GM19351 (cell line): ENCODE measurements around the gene GDPD4.

Source experiments
- ATAC-seq: cut with Tn5 transposase; IDR thresholded peaks from one replicate; pipeline ENCODE4 v1.9.1; 2021; ENCODE audit warnings: mild to moderate bottlenecking, moderate library complexity; ENCODE audit not compliant: unreplicated experiment

Gene GDPD4

DNA sequence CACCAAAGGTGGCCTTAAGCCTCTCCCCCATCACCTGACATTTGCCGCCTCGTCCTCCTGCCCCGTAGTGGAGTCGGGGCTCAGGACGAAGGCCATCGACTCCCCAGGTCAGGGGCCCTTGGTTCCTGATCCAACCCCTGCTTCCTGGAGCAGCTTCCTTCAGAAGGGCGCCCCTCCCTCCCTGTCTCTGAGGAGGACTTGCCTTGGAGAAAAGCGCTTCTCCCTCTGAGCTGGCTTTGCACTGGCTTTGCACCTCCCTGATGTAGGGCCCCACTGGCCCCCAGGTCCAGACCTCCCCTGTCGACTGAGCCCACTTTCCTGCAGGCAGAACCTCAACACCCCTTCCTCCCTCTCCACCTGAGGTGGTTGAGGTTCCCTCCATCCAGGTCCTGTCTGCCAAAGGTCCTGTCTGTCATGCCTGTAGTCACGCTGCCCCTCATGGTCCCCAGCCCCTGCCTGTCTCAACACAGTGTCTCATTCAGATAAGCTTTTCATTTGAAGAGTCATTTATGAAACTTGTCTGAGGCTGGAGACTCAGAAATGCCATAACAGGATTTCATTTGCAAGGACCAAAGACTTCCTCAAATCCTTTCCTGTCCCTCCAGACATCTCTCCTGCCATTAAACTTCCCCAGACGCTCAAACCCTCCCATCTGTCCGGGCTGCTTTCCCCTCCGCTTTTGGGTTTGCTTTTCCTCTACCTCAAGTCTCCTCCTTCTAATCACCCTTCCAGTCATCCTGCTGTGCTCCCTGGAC is 95.0 kb downstream of the GDPD4 start:
- ATAC-seq = no peak

DNA sequence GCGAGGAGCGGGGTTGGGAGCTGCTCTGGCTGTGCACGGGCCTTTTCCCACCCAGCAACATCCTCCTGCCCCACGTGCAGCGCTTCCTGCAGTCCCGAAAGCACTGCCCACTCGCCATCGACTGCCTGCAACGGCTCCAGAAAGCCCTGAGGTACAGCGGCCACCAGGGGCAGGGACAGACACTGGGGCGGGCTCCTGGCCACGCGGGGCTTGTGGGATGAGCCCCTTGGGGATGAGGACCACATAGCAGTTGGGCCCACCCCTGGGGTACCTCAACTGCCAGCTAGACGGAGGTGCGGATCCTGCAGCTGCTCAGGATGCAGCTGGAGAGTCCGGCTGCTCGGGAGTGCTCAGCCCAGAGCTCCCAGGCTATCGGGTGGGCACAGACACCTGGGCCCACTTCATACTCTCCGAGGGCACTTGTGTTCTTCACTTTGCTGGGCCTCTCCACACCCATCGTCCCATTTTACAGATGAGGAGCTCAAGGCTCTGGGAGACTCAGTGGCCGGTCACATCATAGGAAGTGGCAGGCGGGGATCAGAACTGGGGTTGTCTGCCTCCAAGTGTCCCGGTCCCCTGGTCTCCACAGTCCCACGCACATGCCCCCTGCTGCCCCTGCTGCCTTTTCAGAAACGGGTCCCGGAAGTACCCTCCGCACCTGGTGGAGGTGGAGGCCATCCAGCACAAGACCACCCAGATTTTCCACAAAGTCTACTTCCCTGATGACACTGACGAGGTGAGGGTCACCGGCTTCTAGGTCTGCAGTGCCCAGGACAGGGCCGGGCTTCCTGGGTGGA is 95.8 kb downstream of the GDPD4 start:
- ATAC-seq = no peak

DNA sequence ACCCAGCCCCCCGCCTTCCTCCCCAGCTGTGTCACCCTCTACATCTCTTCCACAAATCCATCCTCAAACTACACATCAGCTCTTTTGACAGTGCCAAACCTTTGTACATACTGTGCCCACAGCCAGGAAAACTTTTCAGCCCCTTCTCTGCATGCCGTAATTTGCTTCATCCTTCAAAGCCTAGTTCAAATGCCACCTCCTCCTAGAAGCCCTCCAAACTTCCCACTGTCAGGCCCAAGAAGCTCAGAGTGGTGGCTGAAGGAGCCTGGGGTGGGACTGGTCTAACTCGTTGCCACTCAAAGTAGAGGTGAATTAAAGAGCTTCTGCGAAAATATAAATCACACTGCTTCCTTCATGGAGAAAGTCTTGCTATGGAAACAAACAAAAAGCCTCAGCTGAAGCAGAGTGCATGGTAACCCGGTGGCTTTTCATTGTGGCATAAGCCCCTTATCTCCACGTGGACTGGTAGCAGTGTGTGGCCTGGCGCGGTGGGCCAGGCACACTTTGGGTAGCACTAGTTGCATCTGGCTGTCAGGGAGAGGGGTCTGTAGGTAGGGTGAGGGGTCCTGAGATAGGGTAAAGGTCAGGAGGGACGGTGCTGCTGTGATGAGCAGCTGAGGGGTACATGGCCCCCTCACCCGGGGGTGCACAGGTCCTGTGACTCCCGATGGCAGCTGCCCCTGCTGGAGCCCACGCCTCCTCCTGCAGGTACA is 96.6 kb downstream of the GDPD4 start:
- ATAC-seq = no peak

DNA sequence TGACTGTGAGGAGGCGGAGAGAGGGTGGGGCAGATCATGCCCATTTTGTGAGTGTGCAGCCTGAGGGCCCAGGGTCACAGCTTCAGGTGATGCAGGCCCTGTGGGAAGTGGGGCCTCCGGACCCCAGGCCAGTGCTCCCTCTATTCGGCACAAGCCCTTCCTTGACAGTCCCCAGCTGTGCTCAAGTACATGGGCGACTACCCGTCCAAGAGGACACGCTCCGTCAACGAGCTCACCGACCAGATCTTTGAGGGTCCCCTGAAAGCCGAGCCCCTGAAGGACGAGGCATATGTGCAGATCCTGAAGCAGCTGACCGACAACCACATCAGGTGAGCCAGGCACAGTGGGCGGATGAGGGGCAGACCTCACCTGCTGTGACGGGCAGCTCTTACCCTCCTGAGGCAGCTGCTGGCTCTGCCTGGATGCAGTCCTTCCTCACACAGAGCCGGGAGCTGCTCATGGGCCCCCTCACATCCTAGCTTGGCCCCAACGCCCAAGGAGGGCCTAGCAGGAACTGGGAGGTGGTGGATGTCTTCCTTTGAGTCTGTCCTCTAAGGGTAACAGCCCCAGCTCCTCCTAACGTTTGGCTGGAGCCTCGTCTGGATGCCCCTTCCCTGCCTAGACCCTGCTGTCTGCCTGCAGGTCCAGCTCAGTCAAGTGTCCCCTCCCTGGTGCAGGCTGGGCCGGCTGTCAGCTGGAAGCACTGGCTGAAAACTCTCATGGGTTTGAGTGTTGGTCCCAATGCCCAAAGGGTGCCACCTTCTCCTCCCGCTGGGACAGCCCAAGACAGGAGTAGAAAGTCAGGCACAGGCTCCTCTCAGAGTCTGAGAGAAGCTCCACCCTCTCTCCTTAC is 97.4 kb downstream of the GDPD4 start:
- no peak for ATAC-seq

DNA sequence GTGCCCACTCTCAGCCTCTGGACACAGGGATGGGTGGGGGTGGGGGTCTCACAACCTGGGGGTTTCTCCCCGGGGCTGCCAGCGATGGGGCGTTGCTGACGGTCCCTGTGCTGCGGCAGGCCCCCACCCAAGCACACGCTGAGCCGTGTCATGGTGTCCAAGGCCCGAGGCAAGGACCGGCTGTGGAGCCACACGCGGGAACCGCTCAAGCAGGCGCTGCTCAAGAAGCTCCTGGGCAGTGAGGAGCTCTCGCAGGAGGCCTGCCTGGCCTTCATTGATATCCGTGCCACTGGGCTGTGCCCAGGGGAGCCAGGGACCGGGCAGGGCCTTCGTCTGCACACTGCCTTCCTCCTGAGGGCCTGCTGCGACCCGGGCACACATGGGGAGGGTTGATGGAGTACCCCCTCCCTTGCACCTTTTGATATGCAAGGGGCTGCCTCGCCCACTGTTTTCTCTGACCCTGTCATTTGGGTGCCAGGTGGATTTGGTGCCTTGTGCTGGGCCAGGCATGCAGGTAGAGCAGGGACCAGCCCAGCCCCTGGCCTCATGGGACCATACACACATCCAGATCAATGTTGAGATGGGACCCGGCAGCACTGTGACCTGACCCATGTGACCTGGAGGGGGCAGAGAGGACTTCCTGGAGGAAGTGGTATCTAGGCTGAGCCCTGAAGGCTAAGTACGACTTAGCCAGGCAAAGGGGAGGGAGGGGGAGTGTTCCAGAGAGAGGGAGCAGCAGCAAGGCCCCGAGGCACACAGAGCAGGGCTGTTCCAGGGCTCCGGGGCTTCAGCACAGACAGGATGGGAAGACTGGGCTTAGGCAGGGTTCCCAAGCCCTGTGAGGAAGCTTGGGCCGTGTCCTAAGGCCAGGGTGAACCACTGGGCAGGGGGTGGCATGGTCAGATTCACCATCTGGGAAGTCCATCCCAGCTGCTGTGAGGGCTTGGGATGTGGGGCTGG is 98.3 kb downstream of the GDPD4 start:
- ATAC-seq = no peak

DNA sequence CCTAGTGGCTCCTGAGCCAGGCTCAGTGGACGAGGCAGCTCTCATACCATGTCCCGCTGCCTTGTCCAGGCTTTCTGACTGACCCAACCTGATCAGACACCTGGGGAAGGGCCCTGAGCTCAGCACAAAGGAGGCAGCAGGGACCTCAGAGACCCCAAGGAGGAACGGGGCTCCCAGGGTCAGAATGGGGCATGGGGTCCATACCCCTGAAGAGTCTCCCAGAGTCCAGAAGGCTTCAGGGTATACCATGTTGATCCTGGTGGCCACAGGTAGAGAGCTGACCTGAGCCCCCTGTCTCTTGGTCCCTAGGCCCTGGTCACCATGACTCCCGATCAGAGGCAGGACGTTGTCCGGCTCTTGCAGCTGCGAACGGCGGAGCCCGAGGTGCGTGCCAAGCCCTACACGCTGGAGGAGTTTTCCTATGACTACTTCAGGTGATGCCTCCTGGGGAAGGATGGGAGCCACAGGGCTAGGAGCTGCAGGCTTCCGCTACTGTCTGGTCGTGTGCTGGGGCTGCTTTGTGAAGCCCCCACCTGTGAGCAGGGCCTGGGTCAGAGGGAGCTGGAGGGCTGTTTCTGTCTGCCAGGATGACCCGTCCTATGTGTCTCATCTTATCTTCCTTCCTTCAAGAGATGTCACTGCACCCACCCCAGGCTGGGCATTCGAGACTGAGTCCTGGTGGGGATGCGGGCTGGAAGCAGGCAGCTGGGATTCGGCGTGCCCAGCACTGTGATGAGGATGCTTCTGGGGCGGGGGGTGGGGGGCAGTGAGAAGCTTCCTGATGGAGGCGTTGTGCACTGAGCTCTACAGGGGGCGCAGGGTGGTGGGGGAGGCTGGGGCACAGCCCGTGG is 99.3 kb downstream of the GDPD4 start:
- no peak for ATAC-seq

DNA sequence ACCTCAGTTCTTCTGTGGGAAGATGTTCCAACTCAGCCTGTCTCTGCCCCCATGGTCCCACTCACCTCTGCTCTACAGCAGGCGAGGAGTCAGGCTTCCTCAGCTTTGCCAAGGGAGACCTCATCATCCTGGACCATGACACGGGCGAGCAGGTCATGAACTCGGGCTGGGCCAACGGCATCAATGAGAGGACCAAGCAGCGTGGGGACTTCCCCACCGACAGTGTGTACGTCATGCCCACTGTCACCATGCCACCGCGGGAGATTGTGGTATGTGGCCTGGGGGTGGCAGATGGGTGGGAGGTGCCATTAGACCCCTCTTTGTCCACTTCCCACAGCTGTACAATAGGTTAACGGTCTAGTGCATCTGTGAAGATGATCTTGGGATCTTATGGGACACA is 100.1 kb downstream of the GDPD4 start:
- ATAC-seq = no peak

DNA sequence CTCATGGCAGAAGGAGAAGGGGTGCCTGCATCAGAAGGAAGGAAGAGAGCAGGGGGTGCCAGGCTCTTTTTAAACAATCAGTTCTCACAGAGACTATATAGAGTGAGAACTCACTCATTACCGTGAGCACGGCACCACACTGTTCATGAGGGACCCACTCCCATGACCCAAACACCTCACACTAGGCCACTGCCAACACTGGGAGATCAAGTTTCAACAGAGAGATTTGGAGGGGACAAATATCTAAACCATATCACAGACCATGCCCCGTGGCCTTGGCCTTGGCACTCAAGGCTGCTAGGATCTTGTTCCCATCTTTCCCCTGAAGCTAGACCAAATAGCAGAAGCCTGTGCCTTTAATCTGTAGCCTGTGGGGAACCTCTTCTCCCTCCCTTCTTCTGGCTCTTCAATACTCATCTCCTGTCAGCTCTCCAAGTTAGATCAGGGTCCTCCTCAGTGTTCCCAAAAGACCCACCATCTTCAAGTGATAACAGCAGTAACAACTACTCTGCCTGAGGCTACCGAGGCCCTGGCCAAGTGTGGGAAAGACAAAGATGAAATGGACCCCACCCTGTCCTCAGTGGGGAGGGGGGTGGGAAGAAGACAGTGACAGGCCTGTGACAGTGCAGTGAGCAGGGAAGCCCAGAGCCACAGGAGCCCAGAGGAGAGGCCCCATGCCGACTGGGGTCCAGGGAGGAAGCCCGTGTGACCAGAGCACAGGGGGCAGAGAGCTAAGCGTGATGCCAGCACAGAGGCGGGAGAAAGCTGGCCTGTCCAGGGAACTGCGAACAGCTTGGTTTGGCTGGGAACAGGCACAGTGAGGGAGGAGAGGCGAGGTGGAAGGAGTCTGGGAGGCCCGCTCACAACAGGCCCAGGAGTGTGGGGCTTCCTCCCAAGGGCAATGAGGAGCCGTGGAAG is 100.9 kb downstream of the GDPD4 start:
- no peak for ATAC-seq

DNA sequence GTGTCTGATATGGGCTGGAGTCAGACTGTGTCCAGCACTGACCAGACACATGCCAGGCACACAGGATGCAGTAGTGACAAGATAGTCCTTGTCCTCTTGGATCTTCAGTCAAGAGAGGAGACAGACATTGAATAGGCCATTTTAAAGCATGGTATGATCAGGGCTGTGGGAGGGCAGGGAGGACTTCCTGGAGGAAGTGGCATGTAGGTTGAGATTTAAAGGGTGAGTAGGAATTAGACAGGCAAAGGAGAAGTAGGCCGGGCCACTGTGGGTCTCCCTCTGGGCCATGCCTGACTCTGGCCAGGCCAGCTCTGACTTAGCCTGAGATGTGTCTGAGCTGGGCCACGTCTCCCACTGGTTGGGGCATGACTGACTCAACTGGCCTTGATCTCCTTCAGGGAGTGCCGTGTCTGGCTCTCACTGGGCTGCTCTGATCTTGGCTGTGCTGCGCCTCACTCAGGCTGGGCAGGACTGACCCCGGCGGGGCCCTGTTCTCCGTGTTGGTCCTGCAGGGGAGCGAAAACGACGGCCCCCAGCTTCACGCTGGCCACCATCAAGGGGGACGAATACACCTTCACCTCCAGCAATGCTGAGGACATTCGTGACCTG is 102.2 kb downstream of the GDPD4 start:
- ATAC-seq = no peak

DNA sequence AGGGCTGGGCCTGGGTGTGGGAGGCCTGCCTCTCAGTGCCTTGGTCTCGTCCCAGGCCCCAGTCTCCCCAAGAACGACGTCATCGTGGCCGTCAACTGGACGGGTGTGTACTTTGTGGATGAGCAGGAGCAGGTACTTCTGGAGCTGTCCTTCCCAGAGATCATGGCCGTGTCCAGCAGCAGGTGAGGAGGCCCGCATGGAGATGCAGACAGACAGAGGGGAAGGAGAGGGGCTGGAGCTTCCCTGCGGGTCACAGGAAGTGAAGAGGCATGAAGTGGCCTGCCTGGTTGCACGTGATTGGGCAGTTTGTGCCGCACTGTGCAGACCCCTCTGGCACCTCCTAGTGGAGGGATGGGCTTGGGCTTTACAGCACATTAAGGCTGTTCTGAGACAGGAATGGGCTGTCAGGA is 103.0 kb downstream of the GDPD4 start:
- ATAC-seq = no peak

DNA sequence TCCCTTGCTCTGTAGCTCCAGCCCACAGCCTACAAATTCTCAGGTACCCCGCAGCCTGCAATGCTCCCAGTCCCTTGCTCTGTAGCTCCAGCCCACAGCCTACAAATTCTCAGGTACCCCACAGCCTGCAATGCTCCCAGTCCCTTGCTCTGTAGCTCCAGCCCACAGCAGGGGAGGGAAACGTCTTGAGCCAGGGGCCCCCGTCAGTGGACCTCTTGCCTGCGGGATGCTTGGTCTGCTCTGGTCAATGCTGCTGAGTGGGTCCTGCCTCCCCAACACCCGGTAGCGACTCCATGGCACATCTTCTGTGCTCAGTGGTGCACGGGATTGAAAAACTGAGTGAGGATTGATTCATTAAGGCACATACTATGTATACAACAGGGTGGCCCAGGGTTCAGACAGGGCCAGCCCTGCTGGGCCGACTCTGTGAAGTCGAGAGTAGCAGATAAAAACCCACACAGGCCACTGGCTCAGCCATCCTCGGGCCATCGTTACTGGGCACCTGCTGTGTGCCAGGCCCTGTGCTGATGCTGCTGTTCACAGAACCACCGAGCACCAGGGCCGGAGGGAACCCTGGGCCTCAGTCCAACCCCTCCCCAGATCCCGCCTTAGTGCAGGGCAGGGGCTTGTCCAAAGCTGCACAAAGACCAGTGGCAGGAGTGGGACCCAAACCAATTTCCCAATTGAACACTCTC is 103.7 kb downstream of the GDPD4 start:
- ATAC-seq = no peak

DNA sequence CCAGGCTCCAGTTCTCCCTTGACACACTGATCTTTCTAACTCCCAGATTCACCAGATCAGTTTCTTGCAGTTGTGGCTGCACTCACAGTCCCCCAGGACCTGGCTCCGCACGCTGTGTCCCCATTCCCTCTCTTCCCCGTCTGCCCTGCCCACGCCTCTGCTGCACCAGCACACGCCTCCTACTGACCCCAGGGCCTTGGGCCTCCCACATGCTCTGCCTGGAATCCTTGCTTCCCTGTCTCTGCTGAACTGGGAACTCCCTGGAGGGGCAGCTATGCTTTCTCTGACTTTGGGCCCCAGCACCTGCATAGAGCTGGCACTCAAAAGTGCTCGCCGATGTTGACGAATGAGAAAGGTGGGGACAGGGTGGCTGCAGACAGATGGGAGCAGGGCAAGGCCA is 104.5 kb downstream of the GDPD4 start:
- ATAC-seq = no peak

DNA sequence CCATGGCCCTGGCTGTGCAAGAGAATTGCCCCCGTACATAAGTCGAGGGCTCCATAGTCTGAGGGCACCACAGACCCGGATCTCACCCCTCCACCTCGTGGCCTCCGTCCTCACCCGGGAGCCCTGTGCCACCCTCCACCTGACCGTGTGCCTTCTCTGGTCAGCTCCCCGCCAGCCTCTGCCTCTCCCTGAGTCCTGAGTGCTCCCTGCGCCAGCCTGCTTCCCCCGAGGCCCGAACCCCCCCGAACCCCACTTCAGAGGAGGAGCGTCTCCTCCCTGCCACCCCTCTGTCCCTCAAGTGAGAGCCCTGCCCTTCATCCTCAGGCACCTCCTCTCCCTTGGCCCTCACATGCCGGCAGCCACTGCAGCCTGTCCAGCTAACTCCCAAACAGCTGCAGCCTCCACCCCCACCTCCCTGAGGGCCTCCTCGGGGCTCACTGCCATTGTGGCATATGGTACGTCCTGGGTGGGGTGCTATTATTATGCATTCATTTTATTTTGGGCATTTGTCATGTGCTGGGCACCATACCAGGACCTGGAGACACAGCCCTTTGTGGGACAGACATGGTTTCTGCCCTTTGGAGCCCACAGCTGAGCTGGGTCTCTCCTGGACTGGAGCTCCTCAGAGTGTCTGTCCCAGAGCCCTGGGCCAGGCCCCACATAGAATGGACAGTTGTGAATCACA is 106.3 kb downstream of the GDPD4 start:
- ATAC-seq = no peak

DNA sequence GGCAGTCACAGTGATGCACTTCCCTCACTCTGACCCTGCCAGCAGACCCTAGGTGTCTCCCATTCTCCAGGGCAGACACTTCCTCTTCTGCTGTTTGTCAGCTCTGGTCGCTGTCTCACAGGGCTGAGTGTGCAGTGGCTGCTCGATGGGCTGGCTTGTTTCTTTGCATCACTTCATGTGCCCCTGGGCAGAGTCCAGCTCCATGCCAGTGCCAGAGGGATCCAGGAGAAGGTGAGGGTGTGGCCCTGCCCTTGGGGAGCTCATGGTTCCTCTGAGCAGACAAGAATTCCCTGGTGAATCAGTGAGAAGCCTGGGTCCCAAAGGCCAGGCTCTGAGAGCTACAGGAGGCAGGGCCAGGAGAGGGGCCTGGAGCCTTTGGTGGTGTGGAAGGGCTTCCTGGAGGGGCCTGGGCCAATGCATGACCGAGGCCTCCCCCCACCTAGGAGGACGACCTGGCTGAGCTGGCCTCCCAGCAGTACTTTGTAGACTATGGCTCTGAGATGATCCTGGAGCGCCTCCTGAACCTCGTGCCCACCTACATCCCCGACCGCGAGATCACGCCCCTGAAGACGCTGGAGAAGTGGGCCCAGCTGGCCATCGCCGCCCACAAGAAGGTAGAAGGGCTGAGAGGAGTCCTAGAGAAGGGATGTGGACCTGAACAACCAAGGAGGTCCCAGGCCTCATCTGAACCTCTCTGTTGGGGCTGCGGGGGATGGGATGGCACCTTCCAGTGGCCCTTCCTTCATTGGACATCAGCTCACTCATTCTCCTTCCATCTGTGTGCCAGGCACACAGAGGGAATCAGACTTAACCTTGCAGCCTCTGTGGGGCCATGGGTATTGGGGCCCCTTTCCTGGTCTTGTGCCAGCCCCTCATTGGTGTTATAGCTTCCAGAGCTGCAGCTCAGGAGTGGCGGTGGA is 107.3 kb downstream of the GDPD4 start:
- ATAC-seq = no peak

DNA sequence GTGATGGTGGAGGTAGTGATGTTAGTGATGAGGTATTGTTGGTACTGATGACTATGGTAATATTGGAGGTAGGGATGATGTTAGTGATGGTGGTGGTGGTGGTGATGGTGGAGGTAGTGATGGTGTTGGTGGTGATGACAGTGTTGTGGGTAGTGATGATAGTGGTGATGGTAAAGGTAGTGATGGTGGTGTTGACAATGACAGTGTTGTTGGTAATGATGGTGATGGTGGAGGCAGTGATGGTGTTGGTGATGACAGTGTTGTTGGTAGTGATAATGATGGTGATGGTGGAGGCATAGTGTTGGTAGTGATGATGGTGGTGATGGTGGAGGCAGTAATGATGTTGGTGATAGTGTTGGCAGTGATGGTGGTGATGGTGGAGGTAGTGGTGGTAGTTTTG is 108.3 kb downstream of the GDPD4 start:
- ATAC-seq = no peak
